ENCODE results near the gene APH1B.

DNA sequence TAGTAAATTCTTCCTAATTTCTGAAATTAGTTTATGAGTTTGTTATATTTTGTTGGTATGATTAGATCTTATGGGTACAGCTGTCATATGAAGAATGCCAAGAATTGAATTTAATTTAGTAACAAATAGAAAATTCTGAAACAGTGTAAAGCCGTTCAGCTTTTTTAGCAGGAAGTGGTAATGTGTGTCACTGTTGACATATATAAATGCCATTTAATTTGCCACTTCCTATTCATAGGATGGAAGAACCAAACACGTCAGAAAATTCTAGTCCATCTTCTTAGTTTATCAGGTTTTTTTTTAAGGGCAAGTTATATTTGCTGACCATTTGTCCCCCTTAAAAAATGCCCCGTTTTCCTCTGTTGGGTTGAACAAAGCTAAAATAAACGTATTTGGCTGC is 45.0 kb upstream of the APH1B start:
- TF ChIP-seq SUZ12 (IDR thresholded peaks at IDR 0.05; ENCODE audit: extremely low read depth, insufficient read depth, insufficient read length) (no peak), ZNF274 (IDR thresholded peaks at IDR 0.05; ENCODE audit: low read depth, low read length) (no peak), YY1 (IDR thresholded peaks at IDR 0.05; ENCODE audit: insufficient read depth, insufficient read length) (no peak)
